ENCODE measurements around the gene ISL2. TPM values are rescaled to one million over a fixed set of nuclear protein-coding genes. Genes with fewer than 3 reads are reported as not detected.

Gene ISL2
- polyA plus RNA-seq, 1 donor (not counting 4 experiments of a cell fraction or from before 2014, with no cell fraction given): not detected

DNA sequence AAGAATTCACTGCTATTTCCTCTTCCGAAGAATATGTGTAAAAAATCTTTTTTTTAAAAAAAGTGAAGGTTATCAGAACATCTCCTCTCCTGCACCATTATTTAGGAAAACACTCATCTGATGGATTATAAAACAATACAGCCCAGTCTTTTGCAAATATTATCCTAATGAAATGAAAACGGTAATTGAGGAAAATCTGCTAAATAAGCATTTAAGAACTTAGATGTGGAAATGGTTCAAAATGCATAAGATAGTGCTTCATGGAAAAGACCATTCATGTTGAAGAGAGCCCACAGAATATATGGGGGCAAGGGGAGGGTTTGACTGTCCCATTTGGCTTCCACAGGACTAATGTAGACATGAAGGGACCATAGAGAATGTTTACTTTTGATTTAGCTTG is 47.8 kb downstream of the ISL2 start:
- no peaks in the 10 kb centered on the region for H4K20me1 ChIP-seq (ENCODE audit: control insufficient read depth, extremely low read depth, insufficient read depth, low read length)
- H3K36me3 ChIP-seq (ENCODE audit: control insufficient read depth in 2 of 2, extremely low read depth in 1 of 2, insufficient read depth in 2 of 2, low read length in 2 of 2): no peaks in the 10 kb centered on the region
- H3K9ac ChIP-seq (ENCODE audit: control insufficient read depth, extremely low read depth, insufficient read depth, low read length): no peak overlapping the region
- H3K79me2 ChIP-seq (ENCODE audit: control insufficient read depth, insufficient read depth, low read length): no peaks in the 10 kb centered on the region
- FAIRE-seq (no peak), DNase-seq (ENCODE audit: low read depth, low spot score) (no peak)
- H3K9me3 ChIP-seq (ENCODE audit: control insufficient read depth, low read depth, low read length): no peaks in the 10 kb centered on the region
- no peak overlapping the region for H3K4me2 ChIP-seq (ENCODE audit: control insufficient read depth, extremely low read depth, insufficient read depth, low read depth, low read length)
- no peak overlapping the region for H3K4me3 ChIP-seq (ENCODE audit: control insufficient read depth in 2 of 3, extremely low read depth in 1 of 3, insufficient read depth in 2 of 3, low read depth in 1 of 3, low read length in 3 of 3)
- H3K27me3 ChIP-seq (ENCODE audit: control insufficient read depth, extremely low read depth, insufficient read depth, low read length): no peaks in the 10 kb centered on the region
- H3K27ac ChIP-seq (ENCODE audit: control insufficient read depth, insufficient read depth, low read length): no peak overlapping the region
- TF ChIP-seq, protein P1, sequence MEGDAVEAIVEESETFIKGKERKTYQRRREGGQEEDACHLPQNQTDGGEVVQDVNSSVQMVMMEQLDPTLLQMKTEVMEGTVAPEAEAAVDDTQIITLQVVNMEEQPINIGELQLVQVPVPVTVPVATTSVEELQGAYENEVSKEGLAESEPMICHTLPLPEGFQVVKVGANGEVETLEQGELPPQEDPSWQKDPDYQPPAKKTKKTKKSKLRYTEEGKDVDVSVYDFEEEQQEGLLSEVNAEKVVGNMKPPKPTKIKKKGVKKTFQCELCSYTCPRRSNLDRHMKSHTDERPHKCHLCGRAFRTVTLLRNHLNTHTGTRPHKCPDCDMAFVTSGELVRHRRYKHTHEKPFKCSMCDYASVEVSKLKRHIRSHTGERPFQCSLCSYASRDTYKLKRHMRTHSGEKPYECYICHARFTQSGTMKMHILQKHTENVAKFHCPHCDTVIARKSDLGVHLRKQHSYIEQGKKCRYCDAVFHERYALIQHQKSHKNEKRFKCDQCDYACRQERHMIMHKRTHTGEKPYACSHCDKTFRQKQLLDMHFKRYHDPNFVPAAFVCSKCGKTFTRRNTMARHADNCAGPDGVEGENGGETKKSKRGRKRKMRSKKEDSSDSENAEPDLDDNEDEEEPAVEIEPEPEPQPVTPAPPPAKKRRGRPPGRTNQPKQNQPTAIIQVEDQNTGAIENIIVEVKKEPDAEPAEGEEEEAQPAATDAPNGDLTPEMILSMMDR (optimal IDR thresholded peaks at IDR 0.05 in 1 of 3, IDR thresholded peaks at IDR 0.05 in 1 of 3, conservative IDR thresholded peaks at IDR 0.05 in 1 of 3; ENCODE audit: extremely low read depth in 1 of 3, insufficient read depth in 2 of 3, low read length in 3 of 3): no peak
- TF ChIP-seq EZH2 (IDR thresholded peaks at IDR 0.05; ENCODE audit: low read length): no peak
- no peaks in the 10 kb centered on the region for H3K9me1 ChIP-seq (ENCODE audit: control insufficient read depth, extremely low read depth, insufficient read depth, low read length)
- H2AFZ ChIP-seq (ENCODE audit: control insufficient read depth, low read length): no peak overlapping the region
- dilution Hi-C loops (cut with MboI; ENCODE audit: extremely low pct_ligation_motif_present, low sequenced_read_pairs): no loop called here
- no peaks in the 10 kb centered on the region for H3K4me1 ChIP-seq (ENCODE audit: control insufficient read depth, extremely low read depth, insufficient read depth, low read length)

DNA sequence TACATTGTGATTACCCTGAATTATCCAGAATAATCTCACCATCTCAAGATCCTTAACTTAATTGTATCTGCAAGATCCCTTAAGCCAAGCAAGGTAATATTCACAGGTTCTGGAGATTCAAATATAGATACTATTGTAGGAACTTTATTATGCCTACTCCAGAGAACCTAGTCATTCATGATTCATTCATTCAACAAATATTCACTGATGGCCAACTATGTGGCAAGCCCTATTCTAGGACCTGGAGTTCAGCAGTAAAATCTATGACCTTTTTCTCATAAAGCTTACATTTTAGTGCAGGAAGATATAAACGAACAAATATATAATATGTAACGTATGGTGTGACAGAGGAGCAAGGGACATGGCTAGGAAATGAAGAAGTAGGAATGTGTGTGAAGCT is 49.6 kb downstream of the ISL2 start:
- Histone ChIP-seq H3K36me3 (ENCODE audit: control insufficient read depth in 2 of 2, extremely low read depth in 1 of 2, insufficient read depth in 2 of 2, low read length in 2 of 2) (no peaks in the 10 kb centered on the region), H3K79me2 (ENCODE audit: control insufficient read depth, insufficient read depth, low read length) (no peaks in the 10 kb centered on the region), H2AFZ (ENCODE audit: control insufficient read depth, low read length) (no peak overlapping the region), H3K9ac (ENCODE audit: control insufficient read depth, extremely low read depth, insufficient read depth, low read length) (no peak overlapping the region), H3K4me2 (ENCODE audit: control insufficient read depth, extremely low read depth, insufficient read depth, low read depth, low read length) (no peak overlapping the region), H4K20me1 (ENCODE audit: control insufficient read depth, extremely low read depth, insufficient read depth, low read length) (no peaks in the 10 kb centered on the region), H3K27me3 (ENCODE audit: control insufficient read depth, extremely low read depth, insufficient read depth, low read length) (no peaks in the 10 kb centered on the region), H3K4me3 (ENCODE audit: control insufficient read depth in 2 of 3, extremely low read depth in 1 of 3, insufficient read depth in 2 of 3, low read depth in 1 of 3, low read length in 3 of 3) (no peak overlapping the region), H3K9me1 (ENCODE audit: control insufficient read depth, extremely low read depth, insufficient read depth, low read length) (no peaks in the 10 kb centered on the region), H3K9me3 (ENCODE audit: control insufficient read depth, low read depth, low read length) (no peaks in the 10 kb centered on the region), H3K27ac (ENCODE audit: control insufficient read depth, insufficient read depth, low read length) (no peak overlapping the region), H3K4me1 (ENCODE audit: control insufficient read depth, extremely low read depth, insufficient read depth, low read length) (no peaks in the 10 kb centered on the region)
- TF ChIP-seq, protein P1 (optimal IDR thresholded peaks at IDR 0.05 in 1 of 3, IDR thresholded peaks at IDR 0.05 in 1 of 3, conservative IDR thresholded peaks at IDR 0.05 in 1 of 3; ENCODE audit: extremely low read depth in 1 of 3, insufficient read depth in 2 of 3, low read length in 3 of 3): no peak
- no peak for TF ChIP-seq EZH2 (IDR thresholded peaks at IDR 0.05; ENCODE audit: low read length)
- DNase-seq (ENCODE audit: low read depth, low spot score) (no peak), FAIRE-seq (no peak)
- dilution Hi-C loops (cut with MboI; ENCODE audit: extremely low pct_ligation_motif_present, low sequenced_read_pairs): no loop called here

All from keratinocyte (primary cell).